GM19463 (cell line): Measurements from ENCODE around the gene STKLD1.

Experiments used
- ATAC-seq: cut with Tn5 transposase; IDR thresholded peaks from one replicate; pipeline ENCODE4 v1.9.1; 2021; ENCODE audit warnings: mild to moderate bottlenecking, moderate library complexity; ENCODE audit not compliant: unreplicated experiment

The STKLD1 gene

GRCh38 chr9:133344979-133345378, 31.2 kb upstream of the STKLD1 start:
- no peak for ATAC-seq

GRCh38 chr9:133345596-133345995, 30.6 kb upstream of the STKLD1 start:
- ATAC-seq: no peak

GRCh38 chr9:133346021-133346785, 30.0 kb upstream of the STKLD1 start:
- ATAC-seq: no peak

- peak; percentile 38 for ATAC-seq
Measured at GRCh38 chr9:133347515-133347984, 28.6 kb upstream of the STKLD1 start.

GRCh38 chr9:133347985-133348717, 28.0 kb upstream of the STKLD1 start, which contains the start of the genes MED22 and RPL7A:
MED22 (minus strand) TSS chr9:133348131; CDS start chr9:133346662, 1,469 bp downstream.
RPL7A (plus strand) TSS chr9:133348218; CDS start chr9:133348244, 26 bp downstream.
- peak; percentile 69 for ATAC-seq

GRCh38 chr9:133348718-133349573, 27.2 kb upstream of the STKLD1 start:
- ATAC-seq: no peak

GRCh38 chr9:133349965-133350616, 26.1 kb upstream of the STKLD1 start:
- no peak for ATAC-seq

- no peak for ATAC-seq
Measured at GRCh38 chr9:133351526-133351907, 24.6 kb upstream of the STKLD1 start.

GRCh38 chr9:133351908-133352634, 24.1 kb upstream of the STKLD1 start:
- ATAC-seq: no peak

GRCh38 chr9:133352635-133353340, 23.4 kb upstream of the STKLD1 start:
- no peak for ATAC-seq

- no peak for ATAC-seq
Measured at GRCh38 chr9:133353548-133353947, 22.6 kb upstream of the STKLD1 start.

GRCh38 chr9:133354766-133355165, 21.4 kb upstream of the STKLD1 start:
- no peak for ATAC-seq

- peak; percentile 34 for ATAC-seq
Measured at GRCh38 chr9:133355881-133356357, 20.2 kb upstream of the STKLD1 start.

- peak; percentile 76 for ATAC-seq
Measured at GRCh38 chr9:133356391-133357091, 19.6 kb upstream of the STKLD1 start, which contains the start of the genes SURF1 and SURF2. SURF1 (minus strand) TSS chr9:133356487; CDS start chr9:133356453, 34 bp downstream. SURF2 (plus strand) TSS chr9:133356550; CDS start chr9:133356593, 43 bp downstream.

GRCh38 chr9:133357656-133358055, 18.5 kb upstream of the STKLD1 start:
- ATAC-seq: no peak

- ATAC-seq: no peak
Measured at GRCh38 chr9:133359399-133360175, 16.6 kb upstream of the STKLD1 start.
